C4-2B (cell line): Measurements from ENCODE around the gene MPI.

Experiments used
- H3K27ac ChIP-seq: fragments of 450-650 bp; 2 replicates; pipeline ENCODE4 v1.5.1; 2017
- CTCF ChIP-seq: fragments of 450-650 bp; conservative IDR thresholded peaks from 2 replicates; pipeline ENCODE4 v1.5.1; 2017; ENCODE audit warnings: mild to moderate bottlenecking
- ZFX ChIP-seq: fragments of 450-650 bp; IDR thresholded peaks from 2 replicates; pipeline ENCODE4 v1.6.1; 2017

MPI gene

GRCh38 chr15:74844319-74845207 lies 45.3 kb upstream of the MPI start:
- no peak overlapping the region; the same call in 1 of the 2 replicates for H3K27ac ChIP-seq
- TF ChIP-seq CTCF = no peak
- TF ChIP-seq ZFX = no peak

GRCh38 chr15:74845208-74845568 lies 44.7 kb upstream of the MPI start:
- no peak overlapping the region for H3K27ac ChIP-seq
- no peak for TF ChIP-seq ZFX
- no peak for TF ChIP-seq CTCF

GRCh38 chr15:74845581-74845980 lies 44.3 kb upstream of the MPI start:
- H3K27ac ChIP-seq = no peak overlapping the region
- no peak for TF ChIP-seq ZFX
- TF ChIP-seq CTCF = no peak

- no peak overlapping the region for H3K27ac ChIP-seq
- TF ChIP-seq CTCF (no peak), ZFX (no peak)
Observed at GRCh38 chr15:74847432-74847831, 42.4 kb upstream of the MPI start.

- H3K27ac ChIP-seq = no peak overlapping the region
- TF ChIP-seq ZFX (no peak), CTCF (no peak)
Observed at GRCh38 chr15:74850393-74850792, 39.4 kb upstream of the MPI start.

GRCh38 chr15:74851960-74852359 lies 37.9 kb upstream of the MPI start:
- TF ChIP-seq CTCF = no peak
- no peak for TF ChIP-seq ZFX
- no peak overlapping the region for H3K27ac ChIP-seq

GRCh38 chr15:74854453-74855022 lies 35.3 kb upstream of the MPI start:
- no peak for TF ChIP-seq ZFX
- no peak for TF ChIP-seq CTCF
- no peak overlapping the region for H3K27ac ChIP-seq
